Smooth muscle cell (in vitro differentiated cells): ENCODE measurements around the gene DHCR24. TPM values are rescaled to one million over a fixed set of nuclear protein-coding genes. Genes with fewer than 3 reads are reported as not detected.

Experiments used
- DNase-seq: peaks from one replicate; lab custom pipeline; 2025; ENCODE audit not compliant: unreplicated experiment; lab: John Stamatoyannopoulos, UW
- H2AFZ ChIP-seq: fragments of 200-600 bp; sonication (generic); 2 replicates; pipeline ENCODE4 v1.6.0; 2016; ENCODE audit warnings: antibody characterized with exemption, low read depth, mild to moderate bottlenecking
- H3F3A ChIP-seq: fragments of 200-600 bp; sonication (generic); 2 replicates; pipeline ENCODE4 v1.6.0; 2017; ENCODE audit warnings: antibody characterized with exemption, low read depth
- H3K27ac ChIP-seq: fragments of 200-600 bp; sonication (generic); 2 replicates; pipeline ENCODE4 v1.5.1; 2016; ENCODE audit warnings: low read depth, mild to moderate bottlenecking
- H3K27me3 ChIP-seq: fragments of 200-600 bp; sonication (generic); 2 replicates; pipeline ENCODE4 v1.6.1; 2016; ENCODE audit warnings: low read depth, mild to moderate bottlenecking
- H3K36me3 ChIP-seq: fragments of 200-600 bp; sonication (generic); 2 replicates; pipeline ENCODE4 v1.5.1; 2016; ENCODE audit warnings: low read depth
- H3K4me1 ChIP-seq: fragments of 200-600 bp; sonication (generic); 2 replicates; pipeline ENCODE4 v1.5.1; 2016; ENCODE audit warnings: low read depth
- H3K4me2 ChIP-seq: fragments of 200-600 bp; sonication (generic); 2 replicates; pipeline ENCODE4 v1.6.0; 2016; ENCODE audit warnings: mild to moderate bottlenecking
- H3K4me3 ChIP-seq: fragments of 200-600 bp; sonication (generic); 2 replicates; pipeline ENCODE4 v1.5.1; 2016; ENCODE audit warnings: mild to moderate bottlenecking
- H3K79me2 ChIP-seq: fragments of 200-600 bp; sonication (generic); 2 replicates; pipeline ENCODE4 v1.6.0; 2016; ENCODE audit warnings: low read depth, mild to moderate bottlenecking
- H3K9ac ChIP-seq: fragments of 200-600 bp; sonication (generic); 2 replicates; pipeline ENCODE4 v1.6.0; 2016; ENCODE audit warnings: low read depth
- H3K9me3 ChIP-seq: fragments of 200-600 bp; sonication (generic); replicated peaks from 2 replicates; pipeline ENCODE4 v1.5.1; 2016; ENCODE audit warnings: low read depth
- H4K20me1 ChIP-seq: fragments of 200-600 bp; sonication (generic); 2 replicates; pipeline ENCODE4 v1.6.0; 2016; ENCODE audit warnings: low read depth
- WGBS: methylation state at CpG from one replicate; pipeline ENCODE4 v1.1.7; 2016; ENCODE audit warnings: low lambda C conversion rate; 5-methylcytosine and 5-hydroxymethylcytosine counted together
- polyA plus RNA-seq: library from polyadenylated mRNA; unstranded; fragments of >200 nt; fragmentation: Nextera tagmentation; extraction: Ambion mirVana; gene quantifications from 2 replicates; pipeline ENCODE4 v1.2.1, GENCODE V29; 2016
- total RNA-seq: library from RNA; depleted of rRNA; stranded (reverse); fragments of >200 nt; gene quantifications from 2 replicates; pipeline ENCODE4 v1.2.3, GENCODE V29; 2014
- TF ChIP-seq, protein P1 (sequence below): fragments of 200-600 bp; sonication (generic); IDR thresholded peaks from 2 replicates; pipeline ENCODE4 v1.5.1; 2017; ENCODE audit warnings: borderline replicate concordance, mild to moderate bottlenecking, antibody characterized with exemption; ENCODE audit not compliant: insufficient read depth, poor library complexity, severe bottlenecking

DHCR24 gene
- total and polyA plus RNA-seq, 2 experiments from 2014 or later, result 47.2 to 64.2 TPM

DNA sequence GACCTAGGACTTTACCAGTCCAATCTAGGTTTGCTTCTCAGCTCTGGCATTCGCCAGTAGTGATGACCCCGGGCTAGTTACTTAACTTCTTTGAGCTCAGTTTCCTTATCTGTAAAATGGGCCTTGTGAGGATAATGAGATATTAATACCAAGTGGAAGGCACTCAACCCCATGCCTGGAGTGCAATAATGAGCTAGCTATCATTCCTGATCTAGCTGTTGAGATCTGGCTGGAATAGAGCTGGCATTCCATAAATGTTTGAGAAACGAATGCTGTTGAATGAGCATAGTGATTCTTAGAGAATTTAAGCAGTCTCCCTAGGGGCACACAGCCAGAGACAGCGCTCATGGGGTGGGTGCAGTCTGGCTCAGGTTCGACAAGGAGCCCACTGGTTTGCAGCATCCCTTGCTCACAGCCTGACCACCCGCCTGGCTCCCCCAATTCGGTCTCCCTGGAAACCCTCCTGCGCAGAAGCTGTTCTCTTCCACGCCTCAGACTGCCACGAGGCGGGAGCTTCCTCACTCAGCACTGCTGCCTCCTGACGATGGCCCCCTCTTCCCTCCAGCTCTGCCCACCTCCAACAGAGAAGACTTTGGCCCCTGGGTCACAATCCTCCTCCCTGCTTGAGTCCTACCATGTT, 32.5 kb downstream of the DHCR24 start:
- 92% methylated on average over 12 of the region's 12 CpGs for WGBS
- H3K36me3 ChIP-seq, result peaks cover 8% of the 10 kb centered on the region
- H3K9ac ChIP-seq, result no peak overlapping the region

DNA sequence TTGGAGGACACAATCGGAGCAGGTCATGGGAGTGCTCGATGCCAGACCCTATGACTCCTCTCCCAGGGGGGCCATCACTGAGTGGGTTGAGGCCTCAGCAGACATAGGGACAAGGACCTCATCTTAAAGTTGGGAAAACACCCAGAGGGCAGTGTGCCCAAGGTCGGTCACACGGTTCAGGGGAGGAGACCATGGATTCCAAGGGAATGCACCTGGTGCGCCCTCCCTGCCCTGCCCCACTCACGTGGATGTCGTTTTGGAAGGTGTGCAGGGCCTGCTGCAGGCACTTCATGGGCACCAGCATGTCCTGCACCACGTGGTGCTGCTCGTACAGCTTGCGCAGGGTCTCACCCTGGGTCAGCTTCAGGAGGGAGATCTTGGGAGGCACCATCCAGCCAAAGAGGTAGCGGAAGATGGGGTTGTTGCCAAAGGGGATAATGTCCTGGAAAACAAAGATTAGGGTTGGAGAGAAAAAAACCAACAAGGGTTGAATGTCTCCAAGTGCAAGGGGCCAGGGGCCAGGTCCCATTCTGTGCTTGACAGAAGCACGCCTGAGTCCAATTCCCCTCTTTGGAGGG, 33.1 kb downstream of the DHCR24 start:
- peaks cover 8% of the 10 kb centered on the region for H3K36me3 ChIP-seq
- no peak overlapping the region for H2AFZ ChIP-seq
- no peak overlapping the region for H3K9ac ChIP-seq
- no peaks in the 10 kb centered on the region for H4K20me1 ChIP-seq
- DNase-seq, result no peak
- 96% methylated on average over 12 of the region's 12 CpGs for WGBS
- H3K9me3 ChIP-seq, result no peaks in the 10 kb centered on the region
- H3K79me2 ChIP-seq, result no peaks in the 10 kb centered on the region
- H3F3A ChIP-seq, result peaks cover 8% of the 10 kb centered on the region
- H3K4me2 ChIP-seq, result no peak overlapping the region
- no peaks in the 10 kb centered on the region for H3K4me1 ChIP-seq
- H3K27ac ChIP-seq, result no peak overlapping the region
- H3K4me3 ChIP-seq, result no peak overlapping the region
- H3K27me3 ChIP-seq, result no peaks in the 10 kb centered on the region
- TF ChIP-seq, protein P1, sequence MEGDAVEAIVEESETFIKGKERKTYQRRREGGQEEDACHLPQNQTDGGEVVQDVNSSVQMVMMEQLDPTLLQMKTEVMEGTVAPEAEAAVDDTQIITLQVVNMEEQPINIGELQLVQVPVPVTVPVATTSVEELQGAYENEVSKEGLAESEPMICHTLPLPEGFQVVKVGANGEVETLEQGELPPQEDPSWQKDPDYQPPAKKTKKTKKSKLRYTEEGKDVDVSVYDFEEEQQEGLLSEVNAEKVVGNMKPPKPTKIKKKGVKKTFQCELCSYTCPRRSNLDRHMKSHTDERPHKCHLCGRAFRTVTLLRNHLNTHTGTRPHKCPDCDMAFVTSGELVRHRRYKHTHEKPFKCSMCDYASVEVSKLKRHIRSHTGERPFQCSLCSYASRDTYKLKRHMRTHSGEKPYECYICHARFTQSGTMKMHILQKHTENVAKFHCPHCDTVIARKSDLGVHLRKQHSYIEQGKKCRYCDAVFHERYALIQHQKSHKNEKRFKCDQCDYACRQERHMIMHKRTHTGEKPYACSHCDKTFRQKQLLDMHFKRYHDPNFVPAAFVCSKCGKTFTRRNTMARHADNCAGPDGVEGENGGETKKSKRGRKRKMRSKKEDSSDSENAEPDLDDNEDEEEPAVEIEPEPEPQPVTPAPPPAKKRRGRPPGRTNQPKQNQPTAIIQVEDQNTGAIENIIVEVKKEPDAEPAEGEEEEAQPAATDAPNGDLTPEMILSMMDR, result no peak

More for the DNA sequence above, 32.5 kb downstream of the DHCR24 start:
- H3K27me3 ChIP-seq, result no peaks in the 10 kb centered on the region
- TF ChIP-seq, protein P1, result no peak
- H3K27ac ChIP-seq, result no peak overlapping the region
- no peak overlapping the region for H3K4me2 ChIP-seq
- H2AFZ ChIP-seq, result no peak overlapping the region
- no peak overlapping the region for H3K4me3 ChIP-seq
- H3K9me3 ChIP-seq, result no peaks in the 10 kb centered on the region
- H3F3A ChIP-seq, result peaks cover 8% of the 10 kb centered on the region
- H3K79me2 ChIP-seq, result no peaks in the 10 kb centered on the region
- H4K20me1 ChIP-seq, result no peaks in the 10 kb centered on the region
- H3K4me1 ChIP-seq, result no peaks in the 10 kb centered on the region
- DNase-seq, result no peak

DNA sequence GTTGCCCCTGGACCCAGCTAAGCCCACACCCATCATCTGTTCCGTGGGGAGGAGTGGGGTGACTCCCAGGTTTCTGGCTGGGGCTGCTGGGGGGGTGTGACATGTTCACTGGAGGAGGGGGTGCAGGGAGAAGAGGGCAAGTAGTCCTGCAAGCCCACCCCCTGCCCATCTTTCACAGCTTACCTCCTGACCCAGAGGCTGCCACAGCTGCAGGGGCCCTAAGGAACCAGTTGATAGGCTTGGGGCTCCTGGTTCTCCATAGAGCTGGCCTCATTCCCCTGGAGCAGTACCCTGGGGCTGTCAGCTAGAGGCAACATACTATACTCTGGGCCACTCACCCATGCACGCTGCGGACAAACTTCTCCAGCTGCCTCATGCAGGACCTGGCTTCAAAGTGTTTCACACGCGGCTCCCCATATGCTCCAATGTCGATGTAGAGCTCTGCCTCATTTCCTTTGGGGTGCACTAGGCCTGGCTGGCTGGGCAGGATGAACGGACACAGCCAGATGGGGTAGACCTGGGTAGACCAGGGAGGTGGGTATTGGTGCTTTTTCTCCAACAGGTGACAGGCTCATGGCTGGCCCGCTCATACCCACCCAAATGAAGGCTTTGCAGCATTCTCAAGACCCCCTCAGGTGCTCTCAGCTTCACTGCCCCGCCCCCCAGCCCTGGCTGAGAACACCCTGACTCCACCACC, 33.8 kb downstream of the DHCR24 start:
- peaks cover 8% of the 10 kb centered on the region for H3K36me3 ChIP-seq
- H3K9ac ChIP-seq, result no peak overlapping the region
- H4K20me1 ChIP-seq, result no peaks in the 10 kb centered on the region
- TF ChIP-seq, protein P1, result no peak
- H3K27me3 ChIP-seq, result no peaks in the 10 kb centered on the region
- WGBS, result 93% methylated on average over 9 of the region's 9 CpGs
- DNase-seq, result no peak
- H3K79me2 ChIP-seq, result no peaks in the 10 kb centered on the region
- no peak overlapping the region for H3K27ac ChIP-seq
- H3K9me3 ChIP-seq, result no peaks in the 10 kb centered on the region
- no peaks in the 10 kb centered on the region for H3K4me1 ChIP-seq
- no peak overlapping the region for H3K4me2 ChIP-seq
- no peak overlapping the region for H2AFZ ChIP-seq
- H3F3A ChIP-seq, result peaks cover 8% of the 10 kb centered on the region
- H3K4me3 ChIP-seq, result no peak overlapping the region
